OCI-LY3 (cell line): ENCODE results near the gene RAB6A.
"Not testable (repeated sequence)": the region's sequence is repeated elsewhere in the genome, so short reads cannot be mapped to it uniquely, and the experiment has no call there.

Experiments used
- H2AFZ ChIP-seq: fragments of 200-600, 300-600 bp; shearing (Covaris generic); 2 replicates; pipeline ENCODE4 v1.6.0; 2014; ENCODE audit warnings: antibody characterized with exemption, low read depth, low read length
- H3K27ac ChIP-seq: fragments of 200-600, 300-600 bp; sonication (generic); 2 replicates; pipeline ENCODE4 v1.5.1; 2014; ENCODE audit warnings: mild to moderate bottlenecking, low read length, moderate library complexity, mixed read lengths
- H3K27me3 ChIP-seq: fragments of 200-600, 300-600 bp; sonication (generic); 2 replicates; pipeline ENCODE4 v1.6.1; 2014; ENCODE audit warnings: low read depth, low read length, mixed read lengths
- H3K36me3 ChIP-seq: fragments of 200-600, 300-600 bp; sonication (generic); replicated peaks from 2 replicates; pipeline ENCODE3; 2014; ENCODE audit warnings: low read depth, low read length, mixed read lengths
- H3K4me1 ChIP-seq: fragments of 300-600, 200-600 bp; sonication (generic); 2 replicates; pipeline ENCODE4 v1.6.1; 2014; ENCODE audit warnings: low read length, mixed read lengths
- H3K4me2 ChIP-seq: fragments of 200-600, 300-600 bp; sonication (generic); 2 replicates; pipeline ENCODE4 v1.6.1; 2014; ENCODE audit warnings: low read length, mixed read lengths
- H3K4me3 ChIP-seq: fragments of 300-600, 200-600 bp; sonication (generic); 2 replicates; pipeline ENCODE4 v1.5.1; 2014; ENCODE audit warnings: antibody characterized with exemption, mild to moderate bottlenecking, low read length, moderate library complexity
- H3K79me2 ChIP-seq: fragments of 300-600, 200-600 bp; shearing (Covaris generic); 2 replicates; pipeline ENCODE4 v1.6.1; 2014; ENCODE audit warnings: mild to moderate bottlenecking, low read length, mixed read lengths
- H3K9ac ChIP-seq: fragments of 300-600, 200-600 bp; shearing (Covaris generic); 2 replicates; pipeline ENCODE4 v1.6.0; 2014; ENCODE audit warnings: mild to moderate bottlenecking, low read length, moderate library complexity
- H3K9me3 ChIP-seq: fragments of 200-600, 300-600 bp; shearing (Covaris generic); 2 replicates; pipeline ENCODE4 v1.6.1; 2014; ENCODE audit warnings: low read length, mixed read lengths; ENCODE audit not compliant: insufficient read depth
- H4K20me1 ChIP-seq: fragments of 200-600, 300-600 bp; sonication (generic); 2 replicates; pipeline ENCODE4 v1.6.1; 2016; ENCODE audit warnings: low read length, mixed read lengths; ENCODE audit not compliant: insufficient read depth
- CTCF ChIP-seq: fragments of 200-600, 300-600 bp; sonication (generic); IDR thresholded peaks from 2 replicates; pipeline ENCODE4 v1.5.1; 2014; ENCODE audit warnings: antibody characterized with exemption, low read length, low read depth
- EZH2phosphoT487 ChIP-seq: fragments of 200-600 bp; shearing (Covaris generic); IDR thresholded peaks from 2 replicates; pipeline ENCODE4 v1.6.1; 2018; ENCODE audit warnings: antibody characterized with exemption, mixed run types, low read depth

Gene RAB6A

GRCh38 chr11:73752216-73752867 is 8.5 kb downstream of the RAB6A start:
- Histone ChIP-seq H3K9me3 (no peaks in the 10 kb centered on the region), H3K4me3 (no peak overlapping the region), H2AFZ (no peak overlapping the region), H3K9ac (no peak overlapping the region), H3K36me3 (peaks cover 3% of the 10 kb centered on the region), H3K4me2 (no peak overlapping the region), H3K27me3 (no peaks in the 10 kb centered on the region), H3K79me2 (peaks cover 72% of the 10 kb centered on the region), H3K27ac (no peak overlapping the region), H3K4me1 (peaks cover 4% of the 10 kb centered on the region; the same call in 1 of the 2 replicates), H4K20me1 (peaks cover 53% of the 10 kb centered on the region)
- no peak for TF ChIP-seq CTCF
- no peak for TF ChIP-seq EZH2phosphoT487

GRCh38 chr11:73750862-73751261 is 10.0 kb downstream of the RAB6A start:
- not testable (repeated sequence) for H3K36me3 ChIP-seq, H3K4me2 ChIP-seq, H3K27ac ChIP-seq, H3K4me1 ChIP-seq, H3K9me3 ChIP-seq, H3K27me3 ChIP-seq, H3K4me3 ChIP-seq, H3K9ac ChIP-seq, H2AFZ ChIP-seq
- Histone ChIP-seq H3K79me2 (peaks cover 68% of the 10 kb centered on the region), H4K20me1 (peaks cover 53% of the 10 kb centered on the region)

GRCh38 chr11:73750228-73750627 is 10.6 kb downstream of the RAB6A start:
- Histone ChIP-seq H2AFZ (no peak overlapping the region), H3K4me2 (no peak overlapping the region), H3K79me2 (peaks cover 63% of the 10 kb centered on the region), H3K9ac (no peak overlapping the region), H3K4me3 (no peak overlapping the region), H3K9me3 (no peaks in the 10 kb centered on the region), H3K27me3 (no peaks in the 10 kb centered on the region), H3K27ac (no peak overlapping the region), H4K20me1 (peaks cover 57% of the 10 kb centered on the region), H3K36me3 (peaks cover 3% of the 10 kb centered on the region), H3K4me1 (peaks cover 4% of the 10 kb centered on the region; the same call in 1 of the 2 replicates)
- TF ChIP-seq CTCF (no peak), EZH2phosphoT487 (no peak)

- peaks cover under 1% of the 10 kb centered on the region; the same call in 1 of the 2 replicates for H3K4me1 ChIP-seq
- H3K4me3 ChIP-seq: no peak overlapping the region
- peaks cover 56% of the 10 kb centered on the region for H4K20me1 ChIP-seq
- H2AFZ ChIP-seq: no peak overlapping the region
- H3K4me2 ChIP-seq: no peak overlapping the region
- no peaks in the 10 kb centered on the region for H3K27me3 ChIP-seq
- no peak overlapping the region for H3K9ac ChIP-seq
- H3K36me3 ChIP-seq: peaks cover 3% of the 10 kb centered on the region
- TF ChIP-seq EZH2phosphoT487: no peak
- TF ChIP-seq CTCF: no peak
- no peaks in the 10 kb centered on the region for H3K9me3 ChIP-seq
- peaks cover 64% of the 10 kb centered on the region for H3K79me2 ChIP-seq
- no peak overlapping the region for H3K27ac ChIP-seq
Observed at GRCh38 chr11:73749118-73749517, 11.8 kb downstream of the RAB6A start.
